Lung microvascular endothelial cell (primary cell): ENCODE data around the gene MYH7. TPM values are rescaled to one million over a fixed set of nuclear protein-coding genes. Genes with fewer than 3 reads are reported as not detected.

Experiments
- DNase-seq, 2 donors: peaks; one replicate each; pipeline versions ENCODE4 v3.0.0 to v3.0.0-alpha.2; 2010; ENCODE audit warnings: low read depth in 2 of 2
- total RNA-seq: library from RNA; depleted of rRNA; stranded (reverse); fragments of >200 nt; gene quantifications from 2 replicates; pipeline ENCODE4 v1.2.1, GENCODE V29; 2014

Gene MYH7
- total RNA-seq, 1 donor from 2014 or later, result not detected

DNA sequence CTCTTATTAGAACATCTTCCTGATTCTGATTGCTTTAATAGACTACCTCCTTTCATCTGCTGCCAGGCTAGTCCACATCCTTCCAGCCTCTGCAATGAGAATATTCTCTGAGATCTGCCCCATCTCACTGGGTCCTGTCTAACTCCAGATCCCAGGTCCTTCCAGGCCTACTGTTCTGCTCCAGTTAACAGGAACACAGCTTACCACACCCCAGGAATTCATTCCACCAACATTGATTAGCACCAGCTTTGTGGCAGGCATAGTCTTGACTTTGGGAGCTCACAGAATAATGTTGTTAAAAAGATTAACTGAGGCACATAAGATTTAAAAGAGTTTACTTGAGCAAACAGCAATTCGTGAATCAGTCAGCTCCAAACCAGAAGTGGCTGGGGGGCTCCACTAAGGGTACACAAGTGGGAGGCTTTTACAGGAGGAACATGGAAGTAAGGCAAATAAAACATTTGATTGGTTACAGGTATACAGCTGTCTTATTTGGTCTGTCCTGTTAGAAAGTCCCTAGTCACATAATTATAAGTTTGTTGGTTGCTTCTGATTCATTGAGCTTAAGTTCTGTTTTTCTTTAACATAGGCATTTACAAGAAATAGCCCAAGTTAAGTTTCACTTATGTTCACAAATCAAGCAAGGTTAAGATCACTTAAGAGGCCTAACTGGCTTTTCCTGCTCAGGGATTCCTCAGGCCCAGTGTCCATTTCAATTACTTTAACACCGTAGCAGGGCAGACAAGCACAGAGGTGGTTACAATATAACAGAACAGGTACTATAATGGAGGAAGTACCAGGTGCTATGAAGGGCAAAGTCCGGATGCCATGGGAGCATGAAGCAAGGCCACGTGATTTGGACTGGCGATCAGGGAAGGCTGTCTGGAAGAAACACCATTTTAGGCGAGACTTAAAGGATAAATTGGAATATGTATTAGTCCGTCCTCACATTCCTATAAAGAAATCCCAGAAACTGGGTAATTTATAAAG lies 12.2 kb upstream of the MYH7 start:
- DNase-seq, result no peak

DNA sequence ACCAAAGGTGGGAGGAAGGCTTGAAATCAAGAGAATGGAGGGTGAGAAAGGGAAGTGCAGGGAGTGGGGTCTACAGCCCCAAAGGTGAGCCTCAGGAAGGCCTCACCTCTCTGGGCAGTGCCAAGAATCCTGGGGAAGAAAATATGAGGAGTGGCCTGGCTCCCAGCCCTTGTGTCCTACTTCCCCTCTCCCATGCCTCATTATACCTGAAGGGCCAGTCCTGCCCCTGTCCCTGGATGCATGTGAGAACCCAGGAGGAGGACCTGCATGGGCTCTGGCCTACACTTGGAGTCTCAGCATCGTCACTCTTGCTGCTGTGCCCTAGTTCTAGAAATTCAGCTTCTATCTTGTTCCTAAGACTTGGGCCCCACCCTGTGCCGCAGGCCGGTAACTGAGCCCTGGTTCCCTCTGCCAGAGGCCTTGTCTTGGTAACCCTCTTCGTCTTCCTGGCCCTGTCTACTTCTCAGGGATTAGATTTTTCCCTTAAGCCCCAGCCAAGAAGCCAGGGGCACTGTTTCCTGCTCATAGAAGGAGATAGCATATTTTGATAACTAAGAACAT lies 10.9 kb upstream of the MYH7 start:
- DNase-seq, result no peak

DNA sequence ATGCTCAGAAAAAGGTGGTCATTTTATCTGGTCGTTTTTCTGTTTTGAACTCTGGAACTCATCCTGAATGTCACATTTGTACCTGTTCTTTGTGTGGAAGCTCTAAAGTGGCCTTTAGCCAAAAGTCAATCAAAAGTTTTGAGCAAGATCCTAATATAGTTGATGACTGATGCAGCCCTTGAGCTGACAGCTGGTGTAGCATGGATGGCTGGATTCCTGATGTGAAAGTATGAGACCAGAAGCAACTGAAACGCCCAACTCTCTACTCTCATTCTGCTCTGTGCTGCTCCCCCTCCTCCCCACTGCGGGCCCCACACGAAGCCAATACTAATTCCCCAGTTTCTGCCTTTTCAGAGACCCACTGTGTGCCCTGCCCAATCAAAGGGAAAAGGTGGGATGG lies 10.3 kb upstream of the MYH7 start:
- no peak for DNase-seq

DNA sequence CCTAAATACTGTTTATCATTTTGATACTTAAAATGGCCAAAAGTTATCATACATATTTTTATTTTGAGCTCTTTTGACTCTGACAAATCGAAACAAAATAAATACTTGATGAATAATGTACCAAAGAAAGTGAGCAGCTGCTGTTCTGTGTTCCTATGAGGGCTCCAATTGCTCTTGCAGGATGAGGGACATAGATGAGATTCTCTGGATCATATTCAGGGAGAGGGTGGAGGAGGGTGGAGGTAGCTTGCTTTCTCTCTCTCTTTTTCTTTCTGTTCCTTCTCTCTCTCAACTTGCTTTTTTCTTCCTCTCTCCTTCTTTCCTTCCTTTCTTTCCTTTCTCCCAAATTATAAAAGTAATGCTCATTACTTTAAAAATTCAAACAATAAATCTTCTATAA lies 8.9 kb upstream of the MYH7 start:
- DNase-seq, result no peak

DNA sequence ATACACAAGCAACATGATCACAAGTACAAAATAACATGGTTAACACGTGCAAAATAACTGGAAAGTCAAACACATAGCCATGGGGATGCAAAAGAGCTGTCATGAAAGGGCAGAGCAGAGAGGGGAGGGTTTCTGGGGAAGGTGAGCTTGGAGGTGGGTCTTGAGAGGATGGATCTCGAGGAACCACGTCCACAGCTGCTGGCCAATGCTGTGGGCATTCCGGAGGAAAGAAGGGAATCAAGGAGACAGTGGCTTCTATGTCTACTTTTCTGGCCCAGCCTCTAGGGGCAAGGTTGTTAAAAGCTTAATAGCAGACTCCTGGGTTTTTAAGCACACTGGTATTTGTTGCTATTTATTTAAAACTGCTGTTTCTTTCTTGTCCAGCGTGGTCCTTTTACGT lies 8.4 kb upstream of the MYH7 start:
- DNase-seq, result no peak

DNA sequence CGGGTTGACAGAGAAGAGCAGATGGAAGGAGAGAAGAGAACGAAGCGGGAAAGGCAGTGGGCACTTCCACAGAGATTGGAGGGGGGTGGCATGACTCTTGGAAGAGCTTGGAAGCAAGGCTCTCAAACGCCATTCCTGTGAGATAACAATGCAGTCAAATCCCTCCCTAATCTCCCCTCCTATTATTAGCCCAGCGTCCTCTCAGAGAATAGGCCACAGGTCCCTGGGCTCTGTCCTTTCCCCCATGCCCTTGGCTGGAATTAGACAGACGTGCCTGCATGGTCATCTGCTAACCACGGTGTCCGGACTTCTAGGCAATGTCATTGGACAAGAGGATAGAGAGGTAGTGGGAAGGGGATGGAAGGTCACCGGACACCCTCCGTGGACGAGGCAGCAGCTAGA lies 8.0 kb upstream of the MYH7 start:
- DNase-seq, result no peak

DNA sequence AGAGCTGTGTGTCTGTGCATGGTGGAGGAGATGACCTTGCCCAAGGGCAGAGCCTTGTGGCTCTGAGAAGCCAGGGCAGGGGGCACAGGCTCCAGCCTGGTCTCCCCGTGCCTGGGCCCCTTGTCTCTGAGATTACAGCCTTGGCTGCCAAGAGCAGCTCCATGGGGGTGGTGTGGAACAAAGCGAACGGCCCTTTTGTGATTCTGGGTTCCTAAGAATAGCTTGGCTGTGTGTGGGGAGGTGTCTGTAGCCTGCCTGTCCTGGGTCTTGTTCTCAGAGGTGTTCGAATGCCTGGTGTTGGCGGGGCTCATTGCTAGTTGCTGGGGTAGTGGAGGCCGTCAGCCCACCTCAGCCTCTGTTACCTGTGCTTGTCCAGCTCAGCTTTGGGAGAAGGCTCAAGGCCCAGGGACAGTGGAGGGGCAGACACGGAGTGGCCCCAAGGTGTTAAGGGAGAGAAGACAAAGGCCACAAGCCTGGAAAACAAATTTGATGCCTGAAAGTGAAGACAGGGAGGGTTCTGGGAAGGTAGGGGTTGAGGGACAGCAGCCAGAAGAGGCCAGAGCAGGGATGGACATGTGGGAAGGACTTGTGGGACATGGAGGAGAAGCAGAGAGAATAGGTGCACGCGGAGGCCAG lies 7.4 kb upstream of the MYH7 start:
- no peak for DNase-seq

DNA sequence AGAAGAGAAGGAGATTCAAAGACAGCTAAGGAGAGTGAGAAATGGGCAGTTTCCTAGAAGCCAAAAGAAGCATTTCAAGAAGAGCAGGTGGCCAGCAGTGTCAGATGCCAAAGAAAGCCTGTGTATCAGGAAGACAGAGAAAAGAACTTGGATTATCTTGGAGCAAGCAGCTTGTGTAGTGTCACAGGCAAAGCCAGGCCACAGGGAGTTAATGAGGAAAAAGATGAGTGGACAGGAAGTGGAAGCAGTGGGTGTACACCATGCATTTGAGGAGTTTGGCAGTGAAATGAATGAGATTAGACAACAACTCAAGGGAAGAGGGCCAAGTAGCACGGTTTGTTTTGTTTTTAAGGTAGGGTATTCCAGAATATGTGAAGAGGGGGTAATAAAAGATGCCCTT lies 5.6 kb upstream of the MYH7 start:
- DNase-seq, result no peak

DNA sequence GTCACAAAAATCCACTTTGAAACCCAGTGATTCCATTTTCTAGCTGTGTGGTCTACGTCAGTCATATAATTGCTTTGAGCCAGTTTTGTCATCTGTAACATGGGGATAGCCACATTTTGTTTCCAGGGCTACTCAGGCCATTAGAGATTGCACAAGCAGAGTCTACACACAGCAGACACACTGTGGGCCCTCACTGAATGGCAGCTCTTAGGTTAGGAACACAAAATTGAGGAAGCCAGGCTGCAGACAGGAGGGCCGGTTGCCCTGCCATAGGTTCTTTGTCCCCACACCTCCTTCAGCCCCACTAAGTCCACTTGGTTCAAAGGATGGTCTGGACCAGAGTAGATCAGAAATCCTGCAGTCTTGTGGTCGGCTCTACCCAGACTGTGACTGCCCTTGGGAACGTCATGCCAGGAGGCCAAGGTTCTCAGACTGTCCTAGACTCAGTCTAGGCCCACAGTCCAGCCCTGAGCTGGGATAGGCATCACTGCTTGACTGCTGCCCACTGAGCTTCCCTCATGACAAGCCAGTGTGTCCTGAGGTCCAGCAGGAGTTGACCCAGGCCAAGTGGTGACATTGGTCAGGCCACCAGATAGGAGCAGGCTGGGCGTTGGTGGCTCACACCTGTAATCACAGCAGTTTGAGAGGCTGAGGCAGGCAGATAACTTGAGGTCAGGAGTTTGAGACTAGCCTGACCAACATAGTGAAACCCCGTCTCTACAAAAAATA lies 3.8 kb upstream of the MYH7 start:
- DNase-seq, result no peak

DNA sequence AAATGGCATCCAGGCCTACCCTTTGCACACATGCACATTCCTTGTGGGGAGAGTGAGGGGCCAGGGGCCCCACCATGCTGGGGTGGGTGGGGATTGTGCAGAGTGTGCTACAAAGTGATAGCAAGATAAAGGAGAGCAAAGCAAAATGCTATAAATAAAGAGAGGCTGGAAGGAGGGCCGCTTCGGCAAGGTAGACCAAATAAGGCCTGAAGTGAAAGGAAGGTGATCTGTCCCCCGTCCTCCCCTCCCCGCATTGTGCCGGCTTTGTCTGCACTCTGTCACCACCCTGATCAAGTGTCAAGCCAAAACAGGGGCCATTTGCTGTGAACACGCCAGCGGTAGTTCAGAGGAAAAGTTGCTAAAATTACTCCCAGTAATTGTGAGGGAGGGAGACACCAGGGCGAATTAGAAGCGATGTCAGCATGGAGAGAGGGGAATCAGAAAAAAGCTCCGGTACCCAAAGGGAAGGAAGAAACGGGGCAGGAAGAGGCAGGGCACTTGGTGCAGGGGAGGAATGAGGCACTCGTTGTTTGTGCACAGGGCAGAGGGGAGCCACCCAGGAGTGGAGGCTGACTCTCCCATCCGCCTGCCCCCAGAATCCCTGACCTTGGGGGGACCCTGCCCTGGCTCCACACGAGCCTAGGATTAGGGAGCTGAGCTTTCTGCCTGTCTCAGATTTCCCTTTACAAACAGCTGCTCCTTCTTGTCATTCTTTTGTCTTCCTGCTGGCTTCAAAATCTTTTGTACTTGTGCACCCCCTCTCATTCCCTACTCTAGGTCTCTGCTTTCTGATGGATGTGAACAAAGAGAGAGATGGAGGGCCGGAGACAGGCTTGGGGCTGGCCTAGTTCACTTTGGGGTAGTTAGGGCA lies 2.9 kb upstream of the MYH7 start:
- no peak for DNase-seq

DNA sequence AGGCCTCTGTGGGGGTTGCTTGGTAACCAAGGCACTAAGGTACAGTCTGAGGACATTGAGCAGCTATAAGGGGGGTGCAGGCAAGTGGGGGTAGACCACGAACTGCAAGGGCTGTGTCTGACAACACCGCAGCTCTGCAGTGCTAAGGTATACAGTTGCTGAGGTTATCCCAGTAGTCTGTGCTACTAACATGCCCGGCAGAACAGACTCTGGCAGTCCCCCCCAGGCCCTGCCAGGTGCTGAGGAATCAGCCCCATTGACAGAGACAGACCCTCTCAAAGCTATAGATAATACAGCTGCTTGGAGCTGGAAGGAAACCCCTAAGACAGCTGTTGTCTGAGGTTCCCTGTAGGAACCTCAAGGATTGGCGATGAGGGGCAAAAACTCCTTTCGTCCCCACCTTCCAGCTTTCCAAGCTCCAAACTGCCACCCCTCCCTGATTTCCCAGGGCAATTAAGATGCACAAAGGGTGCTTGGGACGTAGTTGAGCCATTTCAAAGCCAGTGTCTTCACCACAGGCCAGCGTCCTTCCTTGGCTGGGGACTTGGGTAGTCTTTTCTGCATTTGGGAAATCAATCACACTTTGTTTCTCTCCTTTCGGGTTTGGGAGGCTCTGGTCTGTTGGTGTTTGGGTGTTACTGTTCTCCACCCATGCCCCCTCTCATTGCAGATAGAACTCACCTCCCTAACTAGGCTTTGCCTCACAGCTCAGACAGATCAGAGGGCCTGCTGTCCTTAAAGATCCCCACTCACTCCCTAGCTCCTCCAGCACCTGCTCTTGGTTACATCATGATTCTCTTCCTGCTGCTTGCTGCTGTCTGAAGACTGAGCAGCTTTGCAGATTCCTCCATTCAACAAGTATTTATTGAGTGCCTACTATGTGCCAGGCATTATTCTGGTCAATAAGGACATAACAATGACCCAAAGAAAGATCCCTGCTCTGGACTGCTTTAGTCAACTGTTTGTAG lies 2.0 kb upstream of the MYH7 start:
- DNase-seq, result no peak

DNA sequence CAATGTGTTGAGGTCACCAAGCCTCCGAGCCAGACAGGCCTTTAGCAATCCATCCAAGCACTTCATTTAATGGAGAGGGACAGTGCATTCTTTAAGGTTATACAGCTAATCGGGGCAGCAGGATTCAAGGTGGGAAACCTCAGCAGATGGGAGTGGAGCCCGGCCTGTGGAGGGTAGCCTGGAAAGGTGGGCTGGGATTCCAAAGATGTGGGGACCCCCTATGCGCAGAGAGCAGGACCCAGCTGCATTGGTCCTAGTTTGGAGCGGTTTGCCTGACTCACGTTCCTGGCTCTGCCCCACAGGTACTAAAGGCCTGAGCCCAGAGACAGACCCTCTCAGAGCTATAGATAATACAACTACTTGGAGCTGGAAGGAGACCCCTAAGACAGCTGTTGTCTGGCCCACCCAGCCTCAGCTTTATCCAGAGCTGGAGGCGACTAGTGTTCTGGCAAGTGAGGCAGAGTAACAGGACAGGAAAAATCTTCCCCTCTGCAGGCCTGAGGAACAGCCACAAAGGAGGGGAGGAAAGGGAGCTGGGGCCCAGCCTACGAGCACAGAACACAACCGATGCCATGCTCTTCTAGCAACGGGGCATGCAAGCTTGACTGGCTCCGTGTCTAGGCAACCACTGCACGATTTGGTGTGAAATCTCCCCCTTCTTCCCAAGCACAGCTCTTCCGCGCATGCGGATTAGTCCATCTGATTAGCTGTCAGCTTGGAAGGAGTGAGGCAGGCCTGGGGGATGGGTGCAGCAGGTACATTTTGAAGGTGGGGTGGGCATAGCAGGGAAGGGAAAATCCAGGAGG lies 1.1 kb upstream of the MYH7 start:
- DNase-seq, result no peak

DNA sequence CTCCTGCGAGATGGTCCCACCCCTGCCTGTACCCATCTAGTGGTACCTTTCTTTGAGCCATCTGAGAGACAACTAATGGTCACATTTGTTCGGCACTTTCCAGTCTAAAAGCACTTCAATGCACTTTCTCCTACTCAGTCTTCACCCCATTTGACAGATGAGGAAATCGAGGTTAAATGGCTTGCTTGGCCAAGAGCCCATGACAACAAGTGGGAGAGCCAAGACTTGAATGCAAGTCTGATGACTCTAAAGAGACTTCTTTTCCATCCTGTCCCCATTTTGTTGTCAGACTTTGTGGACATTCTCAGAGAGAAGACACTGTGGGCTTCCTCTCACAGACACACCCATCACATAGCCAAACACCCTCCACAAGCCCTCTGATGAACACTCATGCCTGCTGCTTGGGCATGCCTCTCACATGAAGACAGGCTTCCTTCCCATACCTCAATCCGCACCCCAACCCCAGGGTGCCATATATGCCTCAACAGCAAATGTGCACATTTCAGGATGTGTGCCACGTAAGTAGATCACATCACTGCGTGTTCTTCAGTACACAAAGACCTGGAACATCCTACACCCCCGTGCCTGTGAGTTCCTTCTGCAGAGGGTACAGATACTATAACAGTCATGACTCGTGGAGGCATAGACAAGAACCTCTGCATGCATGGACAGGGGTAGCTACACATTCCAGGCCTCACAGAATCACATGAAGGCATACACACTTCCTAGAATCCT lies 805 bp downstream of the MYH7 start:
- no peak for DNase-seq

DNA sequence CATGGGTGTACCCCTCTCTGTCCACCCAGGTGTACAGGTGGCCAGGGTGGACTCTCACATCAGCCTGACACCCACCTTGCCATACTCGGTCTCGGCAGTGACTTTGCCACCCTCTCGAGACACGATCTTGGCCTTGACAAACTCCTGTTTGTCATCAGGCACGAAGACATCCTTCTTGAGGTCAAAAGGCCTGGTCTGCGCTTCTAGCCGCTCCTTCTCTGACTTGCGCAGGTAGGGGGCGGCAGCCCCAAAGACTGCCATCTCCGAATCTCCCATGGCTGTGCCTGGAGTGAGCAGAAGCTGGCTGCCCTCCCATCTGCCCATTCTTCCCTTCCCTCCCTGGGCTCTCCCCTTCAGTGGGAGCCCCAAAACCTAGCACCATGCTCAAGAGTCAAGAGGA lies 2.0 kb downstream of the MYH7 start:
- no peak for DNase-seq

DNA sequence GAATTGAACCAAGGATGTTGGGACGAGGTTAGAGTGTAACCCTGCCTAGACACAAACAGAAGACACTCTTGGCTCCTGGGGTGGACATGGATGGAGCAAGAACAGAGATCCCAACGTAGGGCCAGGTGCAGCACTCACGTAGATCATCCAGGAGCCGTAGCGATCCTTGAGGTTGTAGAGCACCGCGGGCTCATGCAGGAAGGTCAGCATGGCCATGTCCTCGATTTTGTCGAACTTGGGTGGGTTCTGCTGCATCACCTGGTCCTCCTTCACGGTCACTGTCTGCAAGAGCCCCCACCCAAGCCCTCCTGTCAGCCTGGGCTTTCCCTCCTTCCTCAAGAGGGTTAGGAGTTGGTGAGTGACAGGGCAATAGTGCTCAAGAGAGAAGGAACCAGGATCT lies 2.5 kb downstream of the MYH7 start:
- DNase-seq, result no peak

DNA sequence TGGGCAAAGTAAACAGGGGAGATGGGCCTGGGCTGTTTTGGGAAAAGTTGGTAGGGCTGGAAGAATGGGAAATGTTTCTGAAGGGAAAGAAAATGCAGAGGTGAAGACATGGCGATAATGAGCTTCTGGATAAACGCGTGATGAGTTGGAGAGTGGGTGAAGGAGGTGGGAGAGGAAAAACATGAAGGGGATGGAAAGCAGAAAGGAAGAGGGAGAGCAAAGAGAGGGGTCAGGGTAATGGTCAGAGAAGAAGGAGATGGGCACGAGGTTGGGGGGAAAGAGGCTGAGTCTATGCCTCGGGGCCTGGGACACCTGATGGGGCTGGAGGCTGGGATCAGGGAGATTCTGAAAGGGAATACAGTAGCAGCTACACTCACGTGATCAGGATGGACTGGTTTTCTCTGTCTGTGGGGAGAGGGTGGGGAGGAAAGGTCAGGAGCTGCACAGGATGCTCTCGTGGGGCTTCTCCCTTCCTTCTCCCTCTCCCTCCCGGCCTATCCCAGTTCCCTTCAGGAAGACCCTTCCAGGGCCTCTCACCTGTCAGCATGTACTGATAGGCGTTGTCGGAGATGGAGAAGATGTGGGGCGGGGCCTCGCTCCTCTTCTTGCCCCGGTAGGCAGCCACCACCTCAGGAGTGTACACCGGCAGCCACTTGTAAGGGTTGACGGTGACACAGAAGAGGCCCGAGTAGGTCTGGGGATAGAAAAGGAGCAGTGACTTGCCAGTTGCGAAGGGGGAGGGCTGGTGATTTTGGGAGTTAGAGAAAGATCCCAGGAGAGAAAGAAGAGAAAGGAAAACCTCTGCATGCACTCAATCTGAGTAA lies 3.1 kb downstream of the MYH7 start:
- no peak for DNase-seq

DNA sequence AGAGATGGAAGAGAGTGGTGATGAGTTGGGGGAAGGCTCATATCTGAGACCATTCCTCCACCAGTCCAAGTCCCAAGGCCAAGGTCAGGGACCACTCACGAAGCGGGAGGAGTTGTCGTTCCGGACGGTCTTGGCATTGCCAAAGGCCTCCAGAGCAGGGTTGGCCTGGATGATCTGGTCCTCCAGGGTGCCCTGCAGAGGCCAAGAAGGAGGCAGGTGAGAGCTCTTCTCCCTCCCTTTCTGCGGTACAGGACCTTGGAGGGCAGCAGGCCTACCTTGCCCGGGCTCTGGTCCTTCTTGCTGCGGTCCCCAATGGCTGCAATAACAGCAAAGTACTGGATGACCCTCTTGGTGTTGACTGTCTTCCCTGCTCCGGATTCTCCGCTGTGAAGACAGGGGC lies 4.0 kb downstream of the MYH7 start:
- DNase-seq, result no peak

DNA sequence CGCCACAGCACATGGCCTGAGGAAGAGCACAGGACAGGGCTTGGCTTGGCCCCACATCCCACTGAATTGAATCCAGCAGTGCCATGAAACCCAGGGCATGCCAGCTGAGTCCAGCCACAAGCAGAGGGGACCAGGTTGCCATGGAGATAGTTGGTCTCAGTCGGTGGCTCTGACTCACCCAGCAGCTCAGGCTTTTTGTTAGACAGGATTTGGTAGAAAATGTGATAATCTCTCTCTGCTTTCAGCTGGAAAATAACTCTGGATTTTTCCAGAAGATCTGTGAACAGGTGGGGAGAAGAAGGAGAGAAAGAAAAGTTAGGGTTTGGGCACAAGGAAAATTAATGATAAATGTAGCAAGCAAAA lies 4.8 kb downstream of the MYH7 start:
- no peak for DNase-seq
